ENCODE measurements around the gene PRRT2.

The PRRT2 gene

DNA sequence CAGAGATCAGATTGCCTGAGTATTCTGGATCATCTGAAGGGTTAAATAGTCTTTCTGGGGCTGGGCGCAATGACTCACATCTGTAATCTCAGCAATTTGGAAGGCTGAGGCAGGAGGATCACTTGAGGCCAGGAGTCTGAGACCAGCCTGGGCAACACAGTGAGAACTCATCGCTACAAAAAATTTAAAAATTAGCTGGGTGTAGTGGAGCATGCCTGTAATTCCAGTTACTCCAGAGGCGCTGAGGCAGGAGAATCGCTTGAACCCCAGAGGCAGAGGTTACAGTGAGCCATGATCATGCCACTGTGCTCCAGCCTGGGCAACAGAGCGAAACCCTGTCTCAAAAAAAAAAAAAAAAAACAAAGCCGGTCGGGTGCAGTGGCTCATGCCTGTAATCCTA, 23.9 kb downstream of the PRRT2 start:
- DNase-seq = no peak

DNA sequence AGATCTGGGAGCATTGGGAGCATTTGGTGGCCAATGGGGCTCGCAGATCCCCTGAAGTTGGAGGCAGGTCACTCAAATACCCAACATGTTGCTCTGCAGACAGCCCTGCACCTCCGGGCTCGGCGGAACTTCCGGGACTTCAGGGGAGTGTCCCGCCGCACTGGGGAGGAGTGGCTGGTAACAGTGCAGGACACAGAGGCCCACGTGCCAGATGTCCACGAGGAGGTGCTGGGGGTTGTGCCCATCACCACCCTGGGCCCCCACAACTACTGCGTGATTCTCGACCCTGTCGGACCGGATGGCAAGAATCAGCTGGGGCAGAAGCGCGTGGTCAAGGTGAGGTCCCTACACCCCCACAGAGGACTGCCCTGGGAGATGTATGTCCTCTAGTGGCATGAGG, 24.6 kb downstream of the PRRT2 start:
- no peak for DNase-seq

DNA sequence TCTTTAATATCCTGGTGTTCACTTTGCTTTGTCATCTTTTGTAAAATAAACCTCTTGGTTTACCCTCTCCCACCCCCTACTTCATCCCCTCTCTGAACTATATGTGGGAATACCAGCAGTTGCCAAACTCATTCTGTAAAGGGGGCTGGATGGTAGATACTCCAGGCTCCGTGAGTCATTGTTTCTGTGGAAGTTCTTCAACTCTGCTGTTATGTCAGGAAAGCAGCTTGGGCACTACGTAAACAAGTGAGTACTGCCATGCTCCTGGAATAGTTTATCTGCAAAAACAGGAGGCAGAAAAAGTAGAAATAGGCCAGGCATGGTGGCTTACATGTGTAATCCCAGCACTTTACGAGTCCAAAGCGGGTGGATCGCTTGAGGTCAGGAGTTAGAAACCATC, 25.8 kb downstream of the PRRT2 start:
- no peak for DNase-seq

- DNase-seq = no peak
Observed at GRCh38 chr16:29839822-29840221, 27.8 kb downstream of the PRRT2 start.

- DNase-seq = no peak
Observed at GRCh38 chr16:29840240-29840639, 28.2 kb downstream of the PRRT2 start.

DNA sequence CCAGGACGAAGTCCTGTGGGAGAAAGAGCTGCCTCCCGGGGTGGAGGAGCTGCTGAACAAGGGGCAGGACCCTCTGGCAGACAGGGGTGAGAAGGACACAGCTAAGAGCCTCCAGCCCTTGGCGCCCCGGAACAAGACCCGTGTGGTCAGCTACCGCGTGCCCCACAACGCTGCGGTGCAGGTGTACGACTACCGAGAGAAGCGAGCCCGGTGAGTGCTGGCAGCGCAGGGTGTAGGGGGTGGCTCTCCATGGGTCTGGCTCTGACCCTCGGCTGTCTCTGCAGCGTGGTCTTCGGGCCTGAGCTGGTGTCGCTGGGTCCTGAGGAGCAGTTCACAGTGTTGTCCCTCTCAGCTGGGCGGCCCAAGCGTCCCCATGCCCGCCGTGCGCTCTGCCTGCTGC, 29.6 kb downstream of the PRRT2 start:
- DNase-seq = no peak

GRCh38 chr16:29842732-29843346, 30.8 kb downstream of the PRRT2 start:
- no peak for DNase-seq

DNA sequence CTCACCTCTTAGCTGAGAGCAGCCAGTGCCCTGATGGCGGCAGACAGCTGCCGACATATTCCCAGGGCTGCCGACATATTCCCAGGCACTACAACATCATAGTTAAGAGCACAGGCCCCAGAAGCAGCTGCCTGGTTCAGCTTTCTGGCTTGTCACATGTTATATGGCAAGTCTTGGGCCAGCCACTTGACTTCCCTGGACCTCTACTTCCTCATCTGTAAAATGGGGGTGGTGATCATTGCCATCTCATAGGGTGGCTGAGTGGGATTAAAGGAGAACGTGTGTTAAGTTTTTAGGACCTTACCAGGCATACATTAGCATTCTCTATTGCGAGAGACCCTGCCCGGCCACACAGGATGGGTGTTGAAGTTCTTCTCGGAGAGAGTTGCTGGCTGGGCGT, 31.9 kb downstream of the PRRT2 start:
- DNase-seq = no peak

DNA sequence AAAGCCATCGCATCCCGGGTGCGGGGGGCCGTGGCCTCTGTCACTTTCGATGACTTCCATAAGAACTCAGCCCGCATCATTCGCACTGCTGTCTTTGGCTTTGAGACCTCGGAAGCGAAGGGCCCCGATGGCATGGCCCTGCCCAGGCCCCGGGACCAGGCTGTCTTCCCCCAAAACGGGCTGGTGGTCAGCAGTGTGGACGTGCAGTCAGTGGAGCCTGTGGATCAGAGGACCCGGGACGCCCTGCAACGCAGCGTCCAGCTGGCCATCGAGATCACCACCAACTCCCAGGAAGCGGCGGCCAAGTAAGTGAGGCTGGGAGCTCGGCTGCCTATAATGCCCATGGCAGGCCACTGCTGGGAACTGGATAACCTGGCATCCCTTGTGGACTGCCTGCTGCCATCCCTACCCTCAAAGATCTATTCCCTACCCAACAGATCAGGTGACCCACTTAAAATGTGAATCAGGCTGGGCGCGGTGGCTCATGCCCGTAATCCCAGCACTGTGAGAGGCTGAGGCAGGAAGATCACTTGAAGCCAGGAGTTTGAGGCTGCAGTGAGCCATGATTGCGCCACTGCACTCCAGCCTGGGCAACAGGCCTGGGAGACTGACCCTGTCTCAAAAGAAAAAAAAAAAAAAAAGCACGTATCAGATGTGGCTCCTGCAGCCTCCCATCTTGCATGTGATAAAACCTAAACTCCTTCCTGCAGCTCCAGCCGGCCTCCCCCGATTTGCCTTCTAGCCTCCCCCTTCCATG, 32.8 kb downstream of the PRRT2 start:
- DNase-seq = no peak

DNA sequence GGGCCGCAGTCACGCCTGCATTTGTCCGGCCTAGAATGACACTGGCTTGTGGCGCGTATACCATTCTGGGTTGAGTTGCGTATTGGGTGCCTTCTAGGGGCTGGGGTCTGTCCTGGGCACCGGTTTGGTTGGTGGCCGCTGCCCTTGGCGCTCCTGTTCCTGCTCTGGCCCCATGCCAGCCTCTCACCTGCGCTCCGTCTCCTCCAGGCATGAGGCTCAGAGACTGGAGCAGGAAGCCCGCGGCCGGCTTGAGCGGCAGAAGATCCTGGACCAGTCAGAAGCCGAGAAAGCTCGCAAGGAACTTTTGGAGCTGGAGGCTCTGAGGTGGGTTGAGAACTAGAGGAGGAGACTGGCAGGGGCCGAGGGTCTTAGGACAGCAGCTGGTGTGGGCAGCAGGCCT, 33.7 kb downstream of the PRRT2 start:
- no peak for DNase-seq

DNA sequence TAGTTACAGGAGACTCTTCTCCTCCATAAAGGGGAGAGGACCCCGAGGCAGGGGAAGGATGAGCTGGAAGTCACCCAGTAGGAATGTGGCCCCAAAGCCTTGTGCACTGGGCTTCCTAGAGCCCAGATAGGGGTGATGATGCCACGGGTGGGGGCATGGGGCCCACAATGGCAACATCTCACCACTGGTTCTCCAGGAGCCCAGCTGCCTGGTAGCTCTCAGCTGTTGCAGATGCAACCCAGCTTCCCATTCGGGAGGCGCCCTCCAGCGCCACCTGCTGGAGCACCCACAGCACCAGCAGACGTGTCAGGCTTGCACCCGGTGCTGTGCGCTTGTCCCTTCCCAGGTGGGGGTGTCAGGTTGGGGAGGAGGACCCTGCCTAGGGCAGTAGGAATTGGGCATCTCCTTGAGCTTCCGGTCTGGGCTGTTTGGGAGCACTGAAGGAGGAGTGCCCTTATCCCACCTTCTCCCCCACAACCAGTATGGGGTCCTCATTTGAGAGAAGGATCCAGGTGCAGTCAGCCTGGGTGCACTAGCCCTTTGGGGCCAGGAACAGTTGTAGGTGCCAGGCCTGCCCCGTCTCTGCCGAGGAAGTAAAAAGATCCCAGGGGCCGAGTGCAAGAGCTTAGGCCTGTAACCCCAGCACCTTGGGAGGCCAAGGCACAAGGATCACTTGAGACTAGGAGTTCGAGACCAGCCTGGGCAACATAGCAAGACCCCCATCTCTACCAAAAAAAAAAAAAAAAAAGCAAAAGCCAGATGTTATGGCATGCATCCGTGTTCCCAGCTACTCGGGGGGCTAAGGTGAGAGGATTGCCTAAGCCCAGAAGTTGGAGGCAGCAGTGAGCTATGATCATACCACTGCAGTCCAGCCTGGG, 36.7 kb downstream of the PRRT2 start:
- DNase-seq = peak; percentile 86 to 89

DNA sequence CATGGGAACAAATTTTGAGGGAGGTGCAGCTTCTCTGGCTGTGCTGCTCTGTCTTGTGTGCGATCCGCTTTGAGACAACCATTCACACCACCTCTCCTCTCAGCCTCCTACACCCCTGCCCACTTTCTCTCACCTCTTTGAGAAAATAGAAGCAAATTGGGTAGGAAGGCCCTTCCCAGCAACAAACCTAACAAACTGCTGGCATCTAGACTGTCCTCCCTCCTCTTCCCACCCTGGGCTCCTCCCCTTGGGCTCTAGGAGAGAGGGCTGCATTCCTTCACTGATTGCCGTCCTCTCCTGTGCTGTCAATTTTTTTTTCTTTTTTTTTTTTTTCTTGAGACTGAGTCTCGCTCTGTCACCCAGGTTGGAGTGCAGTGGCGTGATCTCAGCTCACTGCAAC, 37.5 kb downstream of the PRRT2 start:
- no peak for DNase-seq

GRCh38 chr16:29850998-29851397, 39.0 kb downstream of the PRRT2 start:
- DNase-seq = no peak

GRCh38 chr16:29852654-29853053, 40.7 kb downstream of the PRRT2 start:
- no peak for DNase-seq

GRCh38 chr16:29854520-29855100, 42.6 kb downstream of the PRRT2 start:
- DNase-seq = no peak

- DNase-seq = no peak
Observed at GRCh38 chr16:29857133-29857760, 45.3 kb downstream of the PRRT2 start.

DNA sequence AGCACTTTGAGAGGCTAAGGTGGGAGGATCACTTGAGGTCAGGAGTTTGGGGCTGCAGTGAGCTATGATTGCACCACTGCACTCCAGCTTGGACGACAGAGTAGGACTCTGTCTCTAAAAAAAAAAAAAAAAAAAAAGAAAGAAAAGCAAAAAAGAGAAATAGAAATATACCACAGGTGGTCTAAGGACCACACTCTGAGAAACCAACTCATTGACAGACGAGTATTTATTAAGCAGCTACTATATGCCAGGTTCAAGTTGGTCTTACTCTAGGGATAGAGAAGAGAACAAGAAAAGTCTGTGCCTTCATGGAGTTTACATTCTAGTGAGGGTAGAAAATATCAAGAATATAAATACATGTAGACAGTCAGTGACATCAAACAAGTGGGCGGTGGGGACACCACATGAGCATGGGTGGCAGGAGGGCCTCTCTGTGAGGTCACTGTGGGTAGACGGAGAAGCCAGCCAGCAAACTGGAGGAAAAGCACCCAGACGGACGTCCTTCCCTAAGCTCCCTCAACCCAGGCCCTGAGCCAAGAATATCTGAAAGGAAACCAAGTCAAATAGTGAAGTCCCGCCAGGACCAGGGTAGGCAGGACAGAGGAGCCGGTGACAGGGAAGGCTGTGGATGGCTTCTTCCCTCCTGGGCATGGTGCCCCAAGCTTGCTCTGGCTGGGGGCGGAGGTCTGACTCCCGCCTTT, 46.3 kb downstream of the PRRT2 start:
- no peak for DNase-seq

DNA sequence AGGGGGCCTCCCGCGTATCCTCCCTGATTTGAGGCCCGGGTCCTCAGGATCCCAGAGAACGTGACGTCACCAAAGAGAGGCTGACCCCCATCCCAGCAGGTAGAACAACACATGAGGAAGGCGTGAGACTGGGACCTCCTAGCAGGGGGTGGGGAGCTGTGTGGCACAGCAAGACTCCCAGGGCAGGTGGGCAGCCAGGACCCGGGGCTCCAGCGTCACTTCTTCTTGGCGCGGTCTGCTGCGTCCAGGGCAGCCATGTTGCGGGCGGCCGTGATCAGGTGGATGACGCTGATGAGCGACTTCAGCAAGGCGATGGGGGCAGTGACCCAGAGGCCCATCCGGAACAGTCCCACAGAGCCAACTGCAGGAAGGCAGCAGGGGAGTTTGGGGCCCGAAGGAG, 47.0 kb downstream of the PRRT2 start:
- no peak for DNase-seq

GRCh38 chr16:29860218-29860617, 48.2 kb downstream of the PRRT2 start:
- no peak for DNase-seq

GRCh38 chr16:29862383-29862883, 50.4 kb downstream of the PRRT2 start:
- DNase-seq = peak in 1 of 2 experiments; percentile 29

DNA sequence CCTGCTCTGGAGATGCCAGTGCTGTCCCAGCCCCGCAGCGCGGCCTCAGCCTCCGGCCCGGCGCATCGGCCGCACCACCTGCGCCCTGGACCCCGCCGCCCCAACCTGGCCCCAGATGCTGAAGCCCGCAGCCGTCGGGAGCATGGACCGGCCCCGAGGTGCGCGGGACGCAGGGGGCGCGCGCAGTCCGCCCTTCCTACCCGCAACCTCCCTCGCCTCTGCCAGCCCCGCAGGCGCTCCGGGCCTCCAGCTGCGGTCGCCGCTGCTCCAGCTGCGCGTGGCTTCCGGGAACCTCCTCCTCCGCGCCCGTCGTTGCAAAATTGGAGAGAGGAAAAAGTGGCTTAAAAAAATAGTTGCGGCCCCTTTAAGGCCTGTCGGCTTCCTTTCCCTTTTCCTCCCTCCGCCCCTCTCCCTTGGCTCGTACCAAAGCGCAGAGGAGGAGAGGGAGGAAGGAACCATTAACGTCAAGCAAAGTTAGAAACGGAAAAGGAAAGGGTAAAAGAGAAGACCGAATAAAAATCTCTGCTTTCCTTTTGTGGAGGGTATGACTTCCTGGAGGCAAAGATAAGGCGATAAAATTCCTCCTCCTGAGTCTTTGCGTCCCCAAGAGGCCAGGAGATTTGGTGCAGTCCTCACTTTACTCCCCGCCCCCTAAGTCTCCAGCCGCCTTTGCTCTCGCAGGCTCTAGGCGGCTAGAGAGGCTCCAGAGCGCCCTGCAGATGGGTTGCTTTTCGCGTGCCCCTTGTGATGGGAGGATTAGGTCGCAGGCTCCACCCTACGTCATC, 51.1 kb downstream of the PRRT2 start, which contains the start of gene CDIPT:
CDIPT (minus strand) TSS at position 343 of the 785 bp plus-strand sequence. CDS start 369 bp downstream, outside the sequence.
- peak; percentile 95 to 97 for DNase-seq
